Activated naive CD8-positive, alpha-beta T cell (primary cell): ENCODE data around the gene TMEM132D.

Experiments
- H3K27ac Mint-ChIP-seq: one replicate; pipeline ENCODE4 v1.8.0; 2021; ENCODE audit warnings: mixed read lengths
- H3K27me3 Mint-ChIP-seq: one replicate; pipeline ENCODE4 v1.8.0; 2021; ENCODE audit warnings: mixed read lengths
- H3K36me3 Mint-ChIP-seq: one replicate; pipeline ENCODE4 v1.8.0; 2021; ENCODE audit warnings: mixed read lengths
- H3K4me1 Mint-ChIP-seq: one replicate; pipeline ENCODE4 v1.8.0; 2021; ENCODE audit warnings: low read depth, mixed read lengths
- H3K4me3 Mint-ChIP-seq: one replicate; pipeline ENCODE4 v1.8.0; 2021; ENCODE audit warnings: mild to moderate bottlenecking, mixed read lengths
- H3K9me3 Mint-ChIP-seq: one replicate; pipeline ENCODE4 v1.8.0; 2021; ENCODE audit warnings: low read depth, mixed read lengths

The TMEM132D gene

GRCh38 chr12:129379076-129379804, 524.6 kb downstream of the TMEM132D start:
- Mint-ChIP-seq H3K27me3 (no peaks in the 10 kb centered on the region), H3K4me3 (no peak overlapping the region), H3K36me3 (no peaks in the 10 kb centered on the region), H3K9me3 (peaks cover 9% of the 10 kb centered on the region), H3K4me1 (no peaks in the 10 kb centered on the region), H3K27ac (no peak overlapping the region)

GRCh38 chr12:129378496-129378895, 525.3 kb downstream of the TMEM132D start:
- no peaks in the 10 kb centered on the region for H3K27me3 Mint-ChIP-seq
- no peaks in the 10 kb centered on the region for H3K36me3 Mint-ChIP-seq
- H3K9me3 Mint-ChIP-seq = peaks cover 9% of the 10 kb centered on the region
- no peak overlapping the region for H3K27ac Mint-ChIP-seq
- H3K4me1 Mint-ChIP-seq = no peaks in the 10 kb centered on the region
- H3K4me3 Mint-ChIP-seq = no peak overlapping the region

GRCh38 chr12:129373746-129374145, 530.1 kb downstream of the TMEM132D start:
- H3K36me3 Mint-ChIP-seq = no peaks in the 10 kb centered on the region
- H3K4me1 Mint-ChIP-seq = no peaks in the 10 kb centered on the region
- no peaks in the 10 kb centered on the region for H3K27me3 Mint-ChIP-seq

GRCh38 chr12:129372876-129373275, 530.9 kb downstream of the TMEM132D start:
- Mint-ChIP-seq H3K9me3 (no peaks in the 10 kb centered on the region), H3K36me3 (no peaks in the 10 kb centered on the region), H3K4me1 (no peaks in the 10 kb centered on the region), H3K4me3 (no peak overlapping the region), H3K27me3 (no peaks in the 10 kb centered on the region), H3K27ac (no peak overlapping the region)

More at GRCh38 chr12:129373746-129374145, 530.1 kb downstream of the TMEM132D start:
- Mint-ChIP-seq H3K4me3 (no peak overlapping the region), H3K9me3 (peaks cover 2% of the 10 kb centered on the region), H3K27ac (no peak overlapping the region)

- H3K9me3 Mint-ChIP-seq = no peaks in the 10 kb centered on the region
- no peaks in the 10 kb centered on the region for H3K36me3 Mint-ChIP-seq
- no peaks in the 10 kb centered on the region for H3K4me1 Mint-ChIP-seq
- H3K4me3 Mint-ChIP-seq = no peak overlapping the region
- no peak overlapping the region for H3K27ac Mint-ChIP-seq
- no peaks in the 10 kb centered on the region for H3K27me3 Mint-ChIP-seq
Observed at GRCh38 chr12:129372348-129372747, 531.5 kb downstream of the TMEM132D start.

- Mint-ChIP-seq H3K36me3 (no peaks in the 10 kb centered on the region), H3K4me1 (no peaks in the 10 kb centered on the region), H3K27me3 (no peaks in the 10 kb centered on the region), H3K9me3 (peaks cover 3% of the 10 kb centered on the region), H3K27ac (no peak overlapping the region), H3K4me3 (no peak overlapping the region)
Observed at GRCh38 chr12:129371268-129371667, 532.6 kb downstream of the TMEM132D start.

GRCh38 chr12:129366656-129367055, 537.2 kb downstream of the TMEM132D start:
- H3K36me3 Mint-ChIP-seq = no peaks in the 10 kb centered on the region
- no peak overlapping the region for H3K4me3 Mint-ChIP-seq
- peaks cover 8% of the 10 kb centered on the region for H3K9me3 Mint-ChIP-seq
- no peaks in the 10 kb centered on the region for H3K27me3 Mint-ChIP-seq
- no peak overlapping the region for H3K27ac Mint-ChIP-seq
- H3K4me1 Mint-ChIP-seq = no peaks in the 10 kb centered on the region

GRCh38 chr12:129363041-129363440, 540.8 kb downstream of the TMEM132D start:
- Mint-ChIP-seq H3K27me3 (no peaks in the 10 kb centered on the region), H3K4me3 (no peak overlapping the region), H3K4me1 (no peaks in the 10 kb centered on the region), H3K36me3 (no peaks in the 10 kb centered on the region), H3K9me3 (peaks cover 8% of the 10 kb centered on the region), H3K27ac (no peak overlapping the region)

GRCh38 chr12:129357233-129357632, 546.6 kb downstream of the TMEM132D start:
- Mint-ChIP-seq H3K4me3 (no peak overlapping the region), H3K27me3 (no peaks in the 10 kb centered on the region), H3K27ac (no peak overlapping the region), H3K9me3 (no peaks in the 10 kb centered on the region), H3K36me3 (no peaks in the 10 kb centered on the region), H3K4me1 (no peaks in the 10 kb centered on the region)

GRCh38 chr12:129351481-129351880, 552.3 kb downstream of the TMEM132D start:
- Mint-ChIP-seq H3K27me3 (no peaks in the 10 kb centered on the region), H3K4me1 (no peaks in the 10 kb centered on the region), H3K27ac (no peak overlapping the region), H3K9me3 (no peaks in the 10 kb centered on the region), H3K36me3 (no peaks in the 10 kb centered on the region), H3K4me3 (no peak overlapping the region)

GRCh38 chr12:129339336-129339735, 564.5 kb downstream of the TMEM132D start:
- Mint-ChIP-seq H3K9me3 (peaks cover 6% of the 10 kb centered on the region), H3K4me1 (no peaks in the 10 kb centered on the region), H3K27me3 (no peaks in the 10 kb centered on the region), H3K4me3 (no peak overlapping the region), H3K27ac (no peak overlapping the region), H3K36me3 (no peaks in the 10 kb centered on the region)

- no peaks in the 10 kb centered on the region for H3K27me3 Mint-ChIP-seq
- no peaks in the 10 kb centered on the region for H3K36me3 Mint-ChIP-seq
- no peaks in the 10 kb centered on the region for H3K4me1 Mint-ChIP-seq
- H3K4me3 Mint-ChIP-seq = no peak overlapping the region
- H3K27ac Mint-ChIP-seq = no peak overlapping the region
- H3K9me3 Mint-ChIP-seq = peaks cover 6% of the 10 kb centered on the region
Observed at GRCh38 chr12:129337413-129337812, 566.4 kb downstream of the TMEM132D start.

- Mint-ChIP-seq H3K4me1 (no peaks in the 10 kb centered on the region), H3K27ac (no peak overlapping the region), H3K27me3 (no peaks in the 10 kb centered on the region), H3K36me3 (no peaks in the 10 kb centered on the region), H3K4me3 (no peak overlapping the region), H3K9me3 (no peaks in the 10 kb centered on the region)
Observed at GRCh38 chr12:129335773-129336172, 568.1 kb downstream of the TMEM132D start.

GRCh38 chr12:129332286-129332685, 571.5 kb downstream of the TMEM132D start:
- no peaks in the 10 kb centered on the region for H3K27me3 Mint-ChIP-seq
- H3K4me1 Mint-ChIP-seq = no peaks in the 10 kb centered on the region
- H3K36me3 Mint-ChIP-seq = no peaks in the 10 kb centered on the region
- no peak overlapping the region for H3K27ac Mint-ChIP-seq
- no peak overlapping the region for H3K4me3 Mint-ChIP-seq
- peaks cover 3% of the 10 kb centered on the region for H3K9me3 Mint-ChIP-seq

- no peaks in the 10 kb centered on the region for H3K36me3 Mint-ChIP-seq
- no peaks in the 10 kb centered on the region for H3K27me3 Mint-ChIP-seq
- no peak overlapping the region for H3K27ac Mint-ChIP-seq
- H3K9me3 Mint-ChIP-seq = peaks cover 3% of the 10 kb centered on the region
- H3K4me1 Mint-ChIP-seq = no peaks in the 10 kb centered on the region
- H3K4me3 Mint-ChIP-seq = no peak overlapping the region
Observed at GRCh38 chr12:129331356-129332085, 572.3 kb downstream of the TMEM132D start.
